DMS53 (cell line): ENCODE results near the gene ZAP70.

Experiments used
- DNase-seq: peaks from one replicate; lab custom pipeline; 2025; lab: John Stamatoyannopoulos, UW

ZAP70 gene

DNA sequence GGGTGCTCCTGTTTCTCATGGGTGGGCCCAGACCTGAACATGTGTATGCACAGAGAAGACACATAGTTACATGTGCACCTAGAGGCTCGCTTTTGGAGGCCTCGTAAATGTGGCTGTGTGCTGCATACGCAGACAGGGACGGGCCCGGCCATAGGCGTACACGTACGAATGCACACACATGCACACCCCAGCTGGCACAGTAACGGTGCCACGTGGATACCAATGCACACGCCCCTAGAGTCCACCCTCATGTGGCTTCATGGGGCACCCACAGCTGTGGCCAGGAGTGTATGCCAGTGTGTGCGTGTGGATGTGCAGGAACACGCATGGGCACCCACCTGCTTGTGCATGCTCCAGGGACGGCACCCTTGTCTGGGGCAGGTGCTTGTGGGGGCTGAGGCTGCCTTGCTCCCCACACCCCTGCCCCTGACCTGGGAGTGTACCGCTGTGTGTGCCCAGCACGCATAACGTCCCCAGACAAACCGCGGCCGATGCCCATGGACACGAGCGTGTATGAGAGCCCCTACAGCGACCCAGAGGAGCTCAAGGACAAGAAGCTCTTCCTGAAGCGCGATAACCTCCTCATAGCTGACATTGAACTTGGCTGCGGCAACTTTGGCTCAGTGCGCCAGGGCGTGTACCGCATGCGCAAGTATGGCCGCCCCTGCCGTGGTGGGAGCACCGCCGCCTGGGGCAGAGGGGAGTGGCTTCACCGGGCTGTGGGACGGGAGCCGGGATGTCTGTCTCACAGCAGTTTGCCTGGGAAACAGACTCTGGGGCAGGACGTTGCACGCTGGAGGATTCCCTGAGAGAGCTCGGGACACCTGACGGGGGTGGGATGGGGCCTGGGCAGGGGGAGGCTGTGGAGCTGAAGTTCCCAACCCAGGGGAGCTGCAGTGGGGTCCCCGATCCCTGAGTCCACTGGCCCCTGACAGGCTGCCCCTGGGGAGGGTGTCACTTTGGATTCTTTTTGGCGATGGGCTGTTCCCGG, 21.0 kb downstream of the ZAP70 start:
- no peak for DNase-seq

- DNase-seq: no peak
These were observed 21.8 kb downstream of the ZAP70 start for GRCh38 chr2:97735161-97735561.

DNA sequence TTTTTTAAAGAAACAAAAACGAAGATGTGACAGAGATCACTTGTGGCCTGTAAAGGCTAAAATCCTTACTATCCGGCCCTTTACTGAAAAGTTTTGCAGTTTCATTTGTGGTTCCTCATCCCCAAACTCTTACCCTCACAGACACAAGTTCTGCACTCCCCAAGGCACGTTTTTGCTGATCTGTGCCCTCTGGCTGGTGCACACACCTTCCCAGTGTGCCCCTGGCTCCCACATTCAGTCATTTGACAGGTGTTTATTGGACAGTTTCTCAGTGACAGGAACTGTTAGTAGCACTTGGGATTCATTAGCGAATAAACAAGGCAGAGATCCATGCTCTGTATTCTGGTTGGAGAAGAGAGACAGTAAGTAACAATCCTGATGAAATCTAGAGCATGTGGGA, 22.8 kb downstream of the ZAP70 start:
- DNase-seq: no peak

DNA sequence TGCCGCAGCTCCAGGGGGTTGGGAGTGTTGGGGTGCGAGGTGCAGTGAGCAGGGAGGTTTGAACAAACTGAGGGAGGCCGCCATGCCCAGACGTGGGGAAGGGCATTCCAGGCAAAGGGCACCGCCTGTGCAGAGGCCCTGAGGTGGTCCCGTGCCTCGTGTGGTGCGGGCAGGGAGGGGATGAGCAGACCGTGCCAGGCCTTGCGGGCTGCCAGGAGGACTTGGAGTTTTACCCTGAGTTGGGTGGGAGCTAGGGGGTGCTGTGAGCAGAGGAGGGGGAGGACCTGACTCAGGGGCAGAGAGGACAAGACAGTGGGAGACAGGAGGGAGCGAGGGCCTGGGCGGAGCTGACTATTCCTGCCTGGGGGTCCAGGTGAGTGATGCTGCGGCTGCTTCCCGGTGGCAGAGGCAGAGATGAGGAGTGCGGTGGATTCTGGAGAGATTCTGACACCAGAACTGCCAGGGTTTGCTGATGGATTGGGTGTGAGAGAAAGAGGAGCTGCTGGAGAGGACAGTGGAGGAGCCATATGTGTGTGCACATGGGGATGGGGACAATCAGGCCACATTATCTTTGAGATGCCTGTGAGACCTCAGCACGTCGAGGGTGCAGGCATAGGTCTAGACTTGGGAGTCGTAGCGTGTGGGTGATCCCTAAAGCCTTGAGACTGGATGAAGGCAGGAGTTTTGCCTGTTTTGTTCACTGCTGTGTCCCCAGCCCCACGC, 23.4 kb downstream of the ZAP70 start:
- DNase-seq: no peak

- DNase-seq: no peak
These were observed 24.2 kb downstream of the ZAP70 start for GRCh38 chr2:97737421-97738178.

- DNase-seq: no peak
These were observed 25.0 kb downstream of the ZAP70 start for GRCh38 chr2:97738179-97739019.

DNA sequence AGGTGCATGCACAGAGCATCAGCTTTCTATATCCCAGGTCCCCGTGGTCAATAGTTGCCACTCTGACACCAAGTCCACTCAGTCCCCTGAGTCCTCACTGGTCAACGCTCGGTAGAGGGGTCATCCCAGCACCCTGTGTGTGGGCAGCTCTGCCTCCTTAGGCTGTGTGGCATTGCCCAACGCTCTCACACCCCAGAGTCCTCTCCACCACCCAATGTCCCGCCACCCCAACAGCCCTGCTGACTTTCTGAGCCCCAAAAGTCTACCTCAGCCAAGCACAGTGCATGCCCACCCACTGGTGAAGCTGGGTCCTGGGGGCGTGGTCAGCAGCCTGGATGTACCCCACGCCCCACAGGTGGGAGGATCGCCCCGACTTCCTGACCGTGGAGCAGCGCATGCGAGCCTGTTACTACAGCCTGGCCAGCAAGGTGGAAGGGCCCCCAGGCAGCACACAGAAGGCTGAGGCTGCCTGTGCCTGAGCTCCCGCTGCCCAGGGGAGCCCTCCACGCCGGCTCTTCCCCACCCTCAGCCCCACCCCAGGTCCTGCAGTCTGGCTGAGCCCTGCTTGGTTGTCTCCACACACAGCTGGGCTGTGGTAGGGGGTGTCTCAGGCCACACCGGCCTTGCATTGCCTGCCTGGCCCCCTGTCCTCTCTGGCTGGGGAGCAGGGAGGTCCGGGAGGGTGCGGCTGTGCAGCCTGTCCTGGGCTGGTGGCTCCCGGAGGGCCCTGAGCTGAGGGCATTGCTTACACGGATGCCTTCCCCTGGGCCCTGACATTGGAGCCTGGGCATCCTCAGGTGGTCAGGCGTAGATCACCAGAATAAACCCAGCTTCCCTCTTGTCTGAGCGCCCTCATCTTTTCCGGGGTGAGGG, 25.9 kb downstream of the ZAP70 start:
- no peak for DNase-seq

- no peak for DNase-seq
These were observed 26.5 kb downstream of the ZAP70 start for GRCh38 chr2:97739893-97740245.

GRCh38 chr2:97740590-97741182, 27.3 kb downstream of the ZAP70 start:
- DNase-seq: peak; percentile 88

- DNase-seq: no peak
These were observed 27.9 kb downstream of the ZAP70 start for GRCh38 chr2:97741251-97741650.

GRCh38 chr2:97741686-97742085, 28.3 kb downstream of the ZAP70 start:
- no peak for DNase-seq

DNA sequence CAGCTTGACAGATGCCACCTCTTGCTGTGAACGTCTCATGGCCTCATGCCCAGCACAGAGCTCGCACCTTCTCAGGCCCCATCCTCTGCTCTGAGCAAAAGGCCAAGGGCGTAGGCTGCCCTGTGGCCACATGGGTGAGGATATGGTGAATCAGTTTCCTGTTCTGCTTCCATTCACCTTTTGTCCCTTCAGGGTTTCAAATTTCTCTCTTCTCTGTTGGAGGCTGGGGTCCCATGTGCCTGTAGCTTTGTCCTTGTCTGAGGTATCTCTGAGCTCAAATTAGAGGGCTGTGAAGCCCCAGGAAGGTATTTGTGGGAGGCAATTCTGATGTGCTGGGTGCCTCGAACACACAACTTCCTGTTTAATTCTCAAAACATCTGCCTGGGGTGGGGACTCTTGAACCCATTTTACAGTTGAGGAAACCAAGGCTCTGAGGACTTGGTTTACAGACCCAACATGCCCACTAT, 29.0 kb downstream of the ZAP70 start:
- DNase-seq: no peak

DNA sequence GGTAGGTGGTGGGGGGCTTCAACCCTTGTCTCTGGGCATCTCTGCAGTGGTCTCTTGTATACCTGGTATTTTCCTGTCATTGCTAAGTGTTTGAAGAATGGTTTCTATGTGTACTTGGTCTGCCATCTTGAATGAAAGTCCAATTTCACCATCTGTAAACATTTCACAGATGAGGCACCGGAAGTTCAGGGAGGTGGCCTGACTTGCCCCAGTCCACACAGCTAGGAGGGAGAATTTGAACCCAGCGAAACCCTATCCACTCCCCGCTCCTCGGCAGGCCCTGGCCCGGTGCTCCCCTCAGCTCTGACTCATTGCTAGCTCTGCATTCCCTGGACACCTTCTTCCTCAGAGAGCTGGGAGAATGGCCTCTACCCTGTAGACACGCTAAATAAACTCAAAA, 30.5 kb downstream of the ZAP70 start:
- no peak for DNase-seq

GRCh38 chr2:97745474-97746174, 32.2 kb downstream of the ZAP70 start:
- no peak for DNase-seq

- no peak for DNase-seq
These were observed 33.9 kb downstream of the ZAP70 start for GRCh38 chr2:97747285-97747684.

- no peak for DNase-seq
These were observed 34.3 kb downstream of the ZAP70 start for GRCh38 chr2:97747716-97748115.

GRCh38 chr2:97749581-97749980, 36.2 kb downstream of the ZAP70 start:
- no peak for DNase-seq

GRCh38 chr2:97750017-97750416, 36.6 kb downstream of the ZAP70 start:
- DNase-seq: no peak

GRCh38 chr2:97751752-97752151, 38.4 kb downstream of the ZAP70 start:
- peak; percentile 37 for DNase-seq
